Esophagus squamous epithelium (tissue), 5 donors: Measurements from ENCODE around the gene CATSPERE. TPM values are rescaled to one million over a fixed set of nuclear protein-coding genes. Genes with fewer than 3 reads are reported as not detected.

Experiments used
- DNase-seq: peaks from one replicate; lab custom pipeline; 2025; lab: John Stamatoyannopoulos, UW
- H3K27ac ChIP-seq, 4 donors: fragments of 200-600 bp; sonication (generic); one replicate each; pipeline ENCODE4 v1.5.1; 2016 to 2019; ENCODE audit warnings: mild to moderate bottlenecking in 1 of 4
- H3K27me3 ChIP-seq, 4 donors: fragments of 200-600 bp; sonication (generic); 1 replicate in 3 of 4; 2 replicates in 1 of 4; pipeline versions ENCODE4 v1.5.1 to v1.6.0; 2017 to 2021; ENCODE audit warnings: antibody characterized with exemption in 1 of 4
- H3K36me3 ChIP-seq, 3 donors: fragments of 200-600 bp; sonication (generic); one replicate each; pipeline ENCODE4 v1.5.1; 2016 to 2019
- H3K4me1 ChIP-seq, 3 donors: fragments of 200-600 bp; sonication (generic); one replicate each; pipeline ENCODE4 v1.5.1; 2017 to 2019
- H3K4me3 ChIP-seq, 4 donors: fragments of 200-600 bp; sonication (generic); 1 replicate in 3 of 4; 2 replicates in 1 of 4; pipeline ENCODE4 v1.5.1; 2016 to 2019; ENCODE audit warnings: mild to moderate bottlenecking in 2 of 4, moderate library complexity in 1 of 4
- H3K9me3 ChIP-seq, 3 donors: fragments of 200-600 bp; sonication (generic); one replicate each; pipeline ENCODE4 v1.5.1; 2016 to 2019
- CTCF ChIP-seq, 6 experiments: fragments of 450-650 bp in 4 of 6; fragments of 200-600 bp in 2 of 6; sonication (generic) in 2 of 6; IDR thresholded peaks; one replicate each; pipeline ENCODE4 v1.5.1; 2016 to 2019; ENCODE audit warnings: antibody characterized with exemption in 6 of 6, mild to moderate bottlenecking in 4 of 6, moderate library complexity in 4 of 6
- POLR2A ChIP-seq, 4 donors: fragments of 450-650 bp; IDR thresholded peaks; one replicate each; pipeline ENCODE4 v1.6.1; 2017; ENCODE audit warnings: antibody characterized with exemption in 4 of 4, mild to moderate bottlenecking in 4 of 4, moderate library complexity in 3 of 4
- WGBS, 2 donors: methylation state at CpG; one replicate each; pipeline ENCODE4 v1.1.5; 2018; 5-methylcytosine and 5-hydroxymethylcytosine counted together
- intact Hi-C: fragments of 100-400 bp; cut with DNase I; formaldehyde crosslinking; loops from one replicate; pipeline ENCODE4 v1.15.0; 2022
- total RNA-seq, 4 donors: library from RNA; depleted of rRNA; stranded (reverse); fragments of >200 nt; gene quantifications; one replicate each; pipeline ENCODE4 v1.1.0, GENCODE V29; 2016
- donor health status: DM: yes; HTN: yes; CAD: no.

CATSPERE gene
- total RNA-seq, 4 donors from 2014 or later, result 0.23 to 2.7 (median 0.44) TPM

GRCh38 chr1:244640917-244641316 lies 179.8 kb downstream of the CATSPERE start:
- no peak overlapping the region for H3K27ac ChIP-seq
- no peaks in the 10 kb centered on the region for H3K36me3 ChIP-seq
- H3K27me3 ChIP-seq, result no peaks in the 10 kb centered on the region
- H3K4me3 ChIP-seq, result no peak overlapping the region
- H3K4me1 ChIP-seq, result no peaks in the 10 kb centered on the region
- no peak for DNase-seq
- intact Hi-C loops, result no loop called here
- H3K9me3 ChIP-seq, result no peaks in the 10 kb centered on the region
- no peak for TF ChIP-seq POLR2A (IDR thresholded peaks at IDR 0.05)
- 76 to 88% methylated on average over 6 of the region's 6 CpGs for WGBS, 2 donors

GRCh38 chr1:244642526-244642925 lies 181.5 kb downstream of the CATSPERE start:
- no peaks in the 10 kb centered on the region for H3K9me3 ChIP-seq
- TF ChIP-seq POLR2A (IDR thresholded peaks at IDR 0.05) (no peak), CTCF (IDR thresholded peaks at IDR 0.05) (no peak)
- H3K27me3 ChIP-seq, result no peaks in the 10 kb centered on the region
- no peak overlapping the region for H3K4me3 ChIP-seq
- intact Hi-C loops, result no loop called here
- H3K36me3 ChIP-seq, result no peaks in the 10 kb centered on the region
- DNase-seq, result no peak
- WGBS, 2 donors, result 78 to 80% methylated on average over 15 to 16 of the region's 16 CpGs
- H3K27ac ChIP-seq, result no peak overlapping the region
- no peaks in the 10 kb centered on the region for H3K4me1 ChIP-seq

- intact Hi-C loops, result no loop called here
- Histone ChIP-seq H3K9me3 (no peaks in the 10 kb centered on the region), H3K27me3 (no peaks in the 10 kb centered on the region), H3K36me3 (no peaks in the 10 kb centered on the region), H3K27ac (no peak overlapping the region), H3K4me1 (no peaks in the 10 kb centered on the region), H3K4me3 (no peak overlapping the region)
- TF ChIP-seq POLR2A (IDR thresholded peaks at IDR 0.05) (no peak), CTCF (IDR thresholded peaks at IDR 0.05) (no peak)
- 88 to 95% methylated on average over 12 to 13 of the region's 14 CpGs for WGBS, 2 donors
- no peak for DNase-seq
Measured at GRCh38 chr1:244642988-244643387, 181.9 kb downstream of the CATSPERE start.

DNA sequence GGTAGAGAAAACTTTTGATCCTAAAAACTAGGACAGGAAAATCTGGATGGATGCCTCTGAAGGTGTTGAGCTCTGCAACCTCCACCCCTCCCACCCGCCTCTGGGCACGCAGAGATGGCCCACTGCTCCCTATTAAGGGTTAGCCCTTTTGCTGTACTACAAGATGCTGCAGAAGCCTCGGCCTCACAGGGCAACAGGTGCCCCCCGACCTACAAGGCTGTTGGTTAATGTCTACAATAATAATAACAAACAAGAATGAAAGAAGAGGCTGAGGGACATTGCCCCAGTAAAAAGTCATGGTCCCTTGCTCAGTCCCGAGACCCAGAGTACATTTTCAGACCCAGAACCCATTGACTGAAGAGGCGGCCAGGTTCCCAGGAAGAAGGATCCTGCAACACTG lies 184.3 kb downstream of the CATSPERE start:
- no peaks in the 10 kb centered on the region for H3K36me3 ChIP-seq
- H3K4me1 ChIP-seq, result no peaks in the 10 kb centered on the region
- WGBS, 2 donors, result 81 to 94% methylated on average over 3 to 4 of the region's 6 CpGs
- H3K27ac ChIP-seq, result no peak overlapping the region
- intact Hi-C loops, result no loop called here
- TF ChIP-seq CTCF (IDR thresholded peaks at IDR 0.05), result no peak
- no peak for TF ChIP-seq POLR2A (IDR thresholded peaks at IDR 0.05)
- H3K27me3 ChIP-seq, result no peaks in the 10 kb centered on the region
- H3K9me3 ChIP-seq, result no peaks in the 10 kb centered on the region
- H3K4me3 ChIP-seq, result no peak overlapping the region
- DNase-seq, result no peak

DNA sequence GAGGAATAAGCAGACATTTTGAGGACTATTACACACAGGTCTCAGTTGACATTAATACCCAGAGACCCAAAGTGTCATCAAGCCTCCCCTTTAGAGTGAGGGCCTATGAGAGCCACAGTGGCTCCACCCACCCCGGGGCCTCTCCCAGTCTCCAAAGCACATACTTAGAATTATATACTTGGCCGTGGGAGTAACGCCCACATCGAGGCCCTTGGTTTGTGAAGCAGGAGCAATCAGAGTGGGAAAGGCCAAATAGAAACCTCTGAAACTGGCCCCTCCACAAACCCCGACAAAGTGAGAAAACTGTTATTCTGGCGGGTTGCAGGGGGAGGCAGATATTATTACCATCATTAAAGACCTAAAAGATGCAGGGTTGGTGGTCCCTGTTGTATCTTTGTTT lies 184.8 kb downstream of the CATSPERE start:
- TF ChIP-seq CTCF (IDR thresholded peaks at IDR 0.05) (no peak), POLR2A (IDR thresholded peaks at IDR 0.05) (no peak)
- Histone ChIP-seq H3K36me3 (no peaks in the 10 kb centered on the region), H3K9me3 (no peaks in the 10 kb centered on the region), H3K27me3 (no peaks in the 10 kb centered on the region), H3K27ac (no peak overlapping the region), H3K4me3 (no peak overlapping the region), H3K4me1 (no peaks in the 10 kb centered on the region)
- no peak for DNase-seq
- WGBS, 2 donors, result 72 to 78% methylated on average over 4 to 6 of the region's 6 CpGs
- intact Hi-C loops, result no loop called here

DNA sequence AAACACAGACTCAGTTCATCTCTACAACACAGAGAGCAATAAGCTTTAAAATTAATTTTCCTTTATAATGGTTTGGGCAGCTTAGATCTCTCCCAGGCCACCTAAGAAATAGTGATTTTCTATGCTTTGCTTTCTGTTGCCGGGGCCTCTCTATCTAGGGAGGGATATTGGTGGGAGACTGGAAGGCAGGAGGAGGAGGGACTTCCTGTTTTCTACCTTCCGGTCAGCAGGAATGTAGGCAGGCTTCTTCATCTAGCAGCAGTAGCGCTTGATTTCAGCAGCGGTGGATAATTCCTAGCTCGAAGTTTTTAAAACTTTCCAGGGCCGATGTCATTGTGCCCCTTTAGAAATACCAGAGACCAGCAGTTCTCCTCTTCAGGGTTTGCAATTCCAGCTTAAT lies 186.7 kb downstream of the CATSPERE start:
- WGBS, 2 donors, result 73 to 81% methylated on average over 6 of the region's 6 CpGs

More for the DNA sequence above, 186.7 kb downstream of the CATSPERE start:
- Histone ChIP-seq H3K36me3 (no peaks in the 10 kb centered on the region), H3K9me3 (no peaks in the 10 kb centered on the region), H3K27me3 (no peaks in the 10 kb centered on the region), H3K4me1 (peaks cover 0 to 7% (median 6%) of the 10 kb centered on the region in 3 donors), H3K27ac (no peak overlapping the region), H3K4me3 (no peak overlapping the region)
- no peak for DNase-seq
- TF ChIP-seq CTCF (IDR thresholded peaks at IDR 0.05), result no peak
- no peak for TF ChIP-seq POLR2A (IDR thresholded peaks at IDR 0.05)
- intact Hi-C loops, result no loop called here
